ENCODE measurements around the gene SBF2.

SBF2 gene

DNA sequence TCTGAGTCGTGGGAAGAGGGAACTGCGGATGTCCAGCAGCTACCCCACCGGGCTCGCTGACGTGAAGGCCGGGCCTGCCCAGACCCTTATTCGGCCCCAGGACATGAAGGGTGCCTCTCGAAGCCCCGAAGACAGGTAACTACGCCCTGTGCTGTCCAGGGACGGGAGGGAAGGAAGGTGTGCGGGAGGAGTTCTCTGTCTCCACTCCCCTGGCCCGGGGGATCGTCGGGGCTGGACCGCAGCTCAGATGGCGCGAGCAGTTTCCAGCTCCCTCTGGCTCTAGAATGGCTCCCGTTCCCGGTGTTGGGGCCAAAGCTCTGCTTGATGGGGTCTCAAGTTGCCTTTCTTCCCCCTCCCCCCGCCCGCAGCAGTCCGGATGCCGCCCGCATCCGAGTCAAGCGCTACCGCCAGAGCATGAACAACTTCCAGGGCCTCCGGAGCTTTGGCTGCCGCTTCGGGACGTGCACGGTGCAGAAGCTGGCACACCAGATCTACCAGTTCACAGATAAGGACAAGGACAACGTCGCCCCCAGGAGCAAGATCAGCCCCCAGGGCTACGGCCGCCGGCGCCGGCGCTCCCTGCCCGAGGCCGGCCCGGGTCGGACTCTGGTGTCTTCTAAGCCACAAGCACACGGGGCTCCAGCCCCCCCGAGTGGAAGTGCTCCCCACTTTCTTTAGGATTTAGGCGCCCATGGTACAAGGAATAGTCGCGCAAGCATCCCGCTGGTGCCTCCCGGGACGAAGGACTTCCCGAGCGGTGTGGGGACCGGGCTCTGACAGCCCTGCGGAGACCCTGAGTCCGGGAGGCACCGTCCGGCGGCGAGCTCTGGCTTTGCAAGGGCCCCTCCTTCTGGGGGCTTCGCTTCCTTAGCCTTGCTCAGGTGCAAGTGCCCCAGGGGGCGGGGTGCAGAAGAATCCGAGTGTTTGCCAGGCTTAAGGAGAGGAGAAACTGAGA lies 12.2 kb upstream of the SBF2 start:
- H3K4me3 ChIP-seq (ENCODE audit: low read length), result peak overlapping the region; percentile 96
- H3K4me1 ChIP-seq (ENCODE audit: low read length), result peaks cover 27% of the 10 kb centered on the region

DNA sequence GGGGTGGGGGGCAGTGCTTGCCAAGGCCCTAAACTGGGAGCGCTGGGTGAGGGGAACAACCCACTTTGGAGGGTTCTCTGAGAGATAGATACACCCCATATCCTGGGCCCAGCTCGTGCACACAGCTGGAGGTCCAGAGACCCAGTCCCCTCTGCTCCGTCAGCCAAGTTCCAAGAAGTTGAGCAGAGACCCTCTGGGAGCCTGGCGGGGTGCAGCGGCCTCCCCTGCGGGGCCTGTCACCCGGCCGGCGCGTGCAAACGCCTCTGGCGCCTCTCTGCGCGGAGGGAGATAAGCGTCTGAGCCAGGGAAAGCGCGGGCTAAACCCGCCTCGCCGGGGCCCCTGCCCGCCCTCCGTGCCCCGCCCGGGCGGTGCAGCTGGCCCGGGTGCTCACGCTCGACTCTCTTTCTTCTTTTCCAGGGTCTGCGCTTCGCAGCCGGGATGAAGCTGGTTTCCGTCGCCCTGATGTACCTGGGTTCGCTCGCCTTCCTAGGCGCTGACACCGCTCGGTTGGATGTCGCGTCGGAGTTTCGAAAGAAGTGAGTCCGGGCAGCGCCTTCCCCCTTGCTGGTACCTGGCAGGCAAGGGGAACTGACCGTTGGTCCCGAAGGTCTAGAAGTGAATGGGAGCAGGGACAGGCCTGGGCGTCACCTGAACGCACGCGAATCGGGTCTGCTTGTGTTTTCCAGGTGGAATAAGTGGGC lies 11.4 kb upstream of the SBF2 start:
- peak overlapping the region; percentile 97 for H3K9ac ChIP-seq (ENCODE audit: low read length)
- H3K4me3 ChIP-seq (ENCODE audit: low read length), result peak overlapping the region; percentile 96
- H3F3A ChIP-seq (ENCODE audit: insufficient read depth, low read length), result peaks cover 82% of the 10 kb centered on the region
- peak; percentile 20 for DNase-seq
- 0 out of 2 replicates have a peak, but pooled peaks cover 7% of the 10 kb centered on the region for H4K20me1 ChIP-seq (ENCODE audit: insufficient read depth, low read length)
- TF ChIP-seq, protein P1, sequence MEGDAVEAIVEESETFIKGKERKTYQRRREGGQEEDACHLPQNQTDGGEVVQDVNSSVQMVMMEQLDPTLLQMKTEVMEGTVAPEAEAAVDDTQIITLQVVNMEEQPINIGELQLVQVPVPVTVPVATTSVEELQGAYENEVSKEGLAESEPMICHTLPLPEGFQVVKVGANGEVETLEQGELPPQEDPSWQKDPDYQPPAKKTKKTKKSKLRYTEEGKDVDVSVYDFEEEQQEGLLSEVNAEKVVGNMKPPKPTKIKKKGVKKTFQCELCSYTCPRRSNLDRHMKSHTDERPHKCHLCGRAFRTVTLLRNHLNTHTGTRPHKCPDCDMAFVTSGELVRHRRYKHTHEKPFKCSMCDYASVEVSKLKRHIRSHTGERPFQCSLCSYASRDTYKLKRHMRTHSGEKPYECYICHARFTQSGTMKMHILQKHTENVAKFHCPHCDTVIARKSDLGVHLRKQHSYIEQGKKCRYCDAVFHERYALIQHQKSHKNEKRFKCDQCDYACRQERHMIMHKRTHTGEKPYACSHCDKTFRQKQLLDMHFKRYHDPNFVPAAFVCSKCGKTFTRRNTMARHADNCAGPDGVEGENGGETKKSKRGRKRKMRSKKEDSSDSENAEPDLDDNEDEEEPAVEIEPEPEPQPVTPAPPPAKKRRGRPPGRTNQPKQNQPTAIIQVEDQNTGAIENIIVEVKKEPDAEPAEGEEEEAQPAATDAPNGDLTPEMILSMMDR (IDR thresholded peaks at IDR 0.05; ENCODE audit: low read length), result no peak
- TF ChIP-seq EZH2phosphoT487 (IDR thresholded peaks at IDR 0.05; ENCODE audit: low read length), result no peak
- TF ChIP-seq EZH2 (optimal IDR thresholded peaks at IDR 0.05; ENCODE audit: low read depth, low read length), result no peak
- no peaks in the 10 kb centered on the region for H3K27me3 ChIP-seq (replicated peaks; ENCODE audit: insufficient read depth, low read length)
- H2AFZ ChIP-seq (ENCODE audit: low read length), result no peak overlapping the region
- H3K79me2 ChIP-seq (ENCODE audit: low read length), result peaks cover 66% of the 10 kb centered on the region
- peak overlapping the region; percentile 97 for H3K27ac ChIP-seq (ENCODE audit: low read length)
- H3K9me3 ChIP-seq (replicated peaks; ENCODE audit: insufficient read depth, low read length), result no peaks in the 10 kb centered on the region
- H3K9me2 ChIP-seq (replicated peaks; ENCODE audit: insufficient read depth, low read length), result no peaks in the 10 kb centered on the region
- peaks cover 17% of the 10 kb centered on the region for H3K36me3 ChIP-seq (replicated peaks; ENCODE audit: insufficient read depth, low read length)
- H3K4me2 ChIP-seq (ENCODE audit: low read depth, low read length), result peak overlapping the region; percentile 95
- H3K4me1 ChIP-seq (ENCODE audit: low read length), result peaks cover 19% of the 10 kb centered on the region

More for the DNA sequence above, 12.2 kb upstream of the SBF2 start:
- Histone ChIP-seq H4K20me1 (ENCODE audit: insufficient read depth, low read length) (0 out of 2 replicates have a peak, but pooled peaks cover 7% of the 10 kb centered on the region), H3F3A (ENCODE audit: insufficient read depth, low read length) (peaks cover 90% of the 10 kb centered on the region), H3K79me2 (ENCODE audit: low read length) (peaks cover 66% of the 10 kb centered on the region), H2AFZ (ENCODE audit: low read length) (no peak overlapping the region), H3K27me3 (replicated peaks; ENCODE audit: insufficient read depth, low read length) (no peaks in the 10 kb centered on the region), H3K9ac (ENCODE audit: low read length) (peak overlapping the region; percentile 97), H3K9me3 (replicated peaks; ENCODE audit: insufficient read depth, low read length) (no peaks in the 10 kb centered on the region), H3K9me2 (replicated peaks; ENCODE audit: insufficient read depth, low read length) (no peaks in the 10 kb centered on the region), H3K27ac (ENCODE audit: low read length) (peak overlapping the region; percentile 97), H3K36me3 (replicated peaks; ENCODE audit: insufficient read depth, low read length) (peaks cover 17% of the 10 kb centered on the region), H3K4me2 (ENCODE audit: low read depth, low read length) (peak overlapping the region; percentile 95)
- TF ChIP-seq EZH2phosphoT487 (IDR thresholded peaks at IDR 0.05; ENCODE audit: low read length), result no peak
- TF ChIP-seq EZH2 (optimal IDR thresholded peaks at IDR 0.05; ENCODE audit: low read depth, low read length), result no peak
- TF ChIP-seq, protein P1 (IDR thresholded peaks at IDR 0.05; ENCODE audit: low read length), result no peak
- peak; percentile 32 for DNase-seq

DNA sequence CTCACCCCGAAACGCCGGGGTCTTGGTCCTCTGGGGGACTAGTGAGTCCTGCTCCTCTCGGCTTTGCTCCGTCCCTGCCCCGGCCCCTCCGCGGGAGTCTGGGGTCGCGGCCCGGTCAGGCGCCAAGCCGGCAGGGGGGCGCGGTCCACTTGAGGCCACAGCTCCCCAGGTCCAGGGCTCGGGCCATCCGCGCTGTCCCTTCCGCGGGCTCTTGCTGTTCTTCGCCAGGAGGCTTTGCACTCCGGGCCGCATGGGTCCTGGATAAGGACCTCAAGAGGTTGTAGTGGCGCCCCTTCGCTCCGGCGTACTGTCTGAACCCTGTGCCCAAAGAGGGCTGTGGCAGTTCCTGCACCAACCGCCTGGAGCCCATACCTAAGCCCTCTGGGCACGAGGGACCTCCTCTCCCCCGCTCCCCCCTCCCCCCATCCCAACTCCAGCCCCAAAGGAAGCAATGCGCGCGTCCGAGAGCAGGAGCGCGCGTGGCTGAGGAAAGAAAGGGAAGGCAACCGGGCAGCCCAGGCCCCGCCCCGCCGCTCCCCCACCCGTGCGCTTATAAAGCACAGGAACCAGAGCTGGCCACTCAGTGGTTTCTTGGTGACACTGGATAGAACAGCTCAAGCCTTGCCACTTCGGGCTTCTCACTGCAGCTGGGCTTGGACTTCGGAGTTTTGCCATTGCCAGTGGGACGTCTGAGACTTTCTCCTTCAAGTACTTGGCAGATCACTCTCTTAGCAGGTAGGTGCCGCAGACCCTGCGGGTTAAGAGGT lies 10.7 kb upstream of the SBF2 start, which contains the start of gene ADM:
TSS of gene ADM (plus strand) at position 579 of the 767 bp plus-strand sequence. CDS start 628 bp downstream, outside the sequence.
- DNase-seq, result peak; percentile 93
- Histone ChIP-seq H3K4me1 (ENCODE audit: low read length) (peaks cover 15% of the 10 kb centered on the region), H4K20me1 (ENCODE audit: insufficient read depth, low read length) (0 out of 2 replicates have a peak, but pooled peaks cover 7% of the 10 kb centered on the region), H3F3A (ENCODE audit: insufficient read depth, low read length) (peaks cover 75% of the 10 kb centered on the region), H3K9me3 (replicated peaks; ENCODE audit: insufficient read depth, low read length) (no peaks in the 10 kb centered on the region), H3K4me3 (ENCODE audit: low read length) (peak within 1 kb of the TSS; percentile 96), H3K9me2 (replicated peaks; ENCODE audit: insufficient read depth, low read length) (no peaks in the 10 kb centered on the region), H3K9ac (ENCODE audit: low read length) (peak within 1 kb of the TSS; percentile 97), H3K36me3 (replicated peaks; ENCODE audit: insufficient read depth, low read length) (peaks cover 17% of the 10 kb centered on the region), H2AFZ (ENCODE audit: low read length) (peak within 1 kb of the TSS; percentile 60), H3K27me3 (replicated peaks; ENCODE audit: insufficient read depth, low read length) (no peaks in the 10 kb centered on the region), H3K4me2 (ENCODE audit: low read depth, low read length) (peak within 1 kb of the TSS; percentile 95), H3K79me2 (ENCODE audit: low read length) (peaks cover 66% of the 10 kb centered on the region), H3K27ac (ENCODE audit: low read length) (peak within 1 kb of the TSS; percentile 97)
- TF ChIP-seq EZH2 (optimal IDR thresholded peaks at IDR 0.05; ENCODE audit: low read depth, low read length), result no peak
- no peak for TF ChIP-seq EZH2phosphoT487 (IDR thresholded peaks at IDR 0.05; ENCODE audit: low read length)
- TF ChIP-seq, protein P1 (IDR thresholded peaks at IDR 0.05; ENCODE audit: low read length), result peak; percentile 66
